GM23338 (cell line): ENCODE data around the gene CREB3L2. TPM values are rescaled to one million over a fixed set of nuclear protein-coding genes. Genes with fewer than 3 reads are reported as not detected.

Experiments
- CREB1 ChIP-seq: fragments of 250-450 bp; sonication (Bioruptor Pico); IDR thresholded peaks from 2 replicates; pipeline ENCODE4 v1.5.0; 2020; ENCODE audit warnings: low read depth, mild to moderate bottlenecking, moderate library complexity
- JUNB ChIP-seq: IDR thresholded peaks from one replicate; pipeline ENCODE4 v1.6.1; 2016; ENCODE audit warnings: antibody characterized with exemption; ENCODE audit not compliant: unreplicated experiment
- POLR2AphosphoS5 ChIP-seq: IDR thresholded peaks from 2 replicates; pipeline ENCODE4 v1.6.1; 2016; ENCODE audit warnings: antibody characterized with exemption, low read depth
- ZNF114 ChIP-seq: fragments of 250-450 bp; sonication (Bioruptor Pico); IDR thresholded peaks from 2 replicates; pipeline ENCODE4 v1.5.0; 2020; ENCODE audit warnings: mild to moderate bottlenecking, moderate library complexity
- ZNF462 ChIP-seq: fragments of 250-450 bp; sonication (Bioruptor Pico); IDR thresholded peaks from 2 replicates; pipeline ENCODE4 v1.5.0; 2020; ENCODE audit warnings: mild to moderate bottlenecking, moderate library complexity
- polyA plus RNA-seq: library from polyadenylated mRNA; unstranded; fragments of >200 nt; fragmentation: Nextera tagmentation; extraction: Ambion mirVana; gene quantifications from 2 replicates; pipeline ENCODE4 v1.2.1, GENCODE V29; 2016
- total RNA-seq: library from RNA; depleted of rRNA; stranded (reverse); fragments of >200 nt; shearing (Covaris generic); gene quantifications from 2 replicates; pipeline ENCODE4 v1.2.3, GENCODE V29; 2014
- TF ChIP-seq, protein P1 (sequence below): IDR thresholded peaks from one replicate; pipeline ENCODE4 v1.6.1; 2018; ENCODE audit warnings: antibody characterized with exemption; ENCODE audit not compliant: unreplicated experiment
- TF ChIP-seq, protein P2 (sequence below): IDR thresholded peaks from 2 replicates; pipeline ENCODE4 v1.6.1; 2016; ENCODE audit warnings: antibody characterized with exemption

Gene CREB3L2
- total and polyA plus RNA-seq, 2 experiments from 2014 or later, result 14.5 to 27.1 TPM

GRCh38 chr7:137873979-137874777, 127.7 kb downstream of the CREB3L2 start (continued):
- TF ChIP-seq ZNF462 (no peak), JUNB (no peak), POLR2AphosphoS5 (no peak), CREB1 (CRISPR knock-in tag) (no peak), ZNF114 (no peak)
- TF ChIP-seq, protein P1, sequence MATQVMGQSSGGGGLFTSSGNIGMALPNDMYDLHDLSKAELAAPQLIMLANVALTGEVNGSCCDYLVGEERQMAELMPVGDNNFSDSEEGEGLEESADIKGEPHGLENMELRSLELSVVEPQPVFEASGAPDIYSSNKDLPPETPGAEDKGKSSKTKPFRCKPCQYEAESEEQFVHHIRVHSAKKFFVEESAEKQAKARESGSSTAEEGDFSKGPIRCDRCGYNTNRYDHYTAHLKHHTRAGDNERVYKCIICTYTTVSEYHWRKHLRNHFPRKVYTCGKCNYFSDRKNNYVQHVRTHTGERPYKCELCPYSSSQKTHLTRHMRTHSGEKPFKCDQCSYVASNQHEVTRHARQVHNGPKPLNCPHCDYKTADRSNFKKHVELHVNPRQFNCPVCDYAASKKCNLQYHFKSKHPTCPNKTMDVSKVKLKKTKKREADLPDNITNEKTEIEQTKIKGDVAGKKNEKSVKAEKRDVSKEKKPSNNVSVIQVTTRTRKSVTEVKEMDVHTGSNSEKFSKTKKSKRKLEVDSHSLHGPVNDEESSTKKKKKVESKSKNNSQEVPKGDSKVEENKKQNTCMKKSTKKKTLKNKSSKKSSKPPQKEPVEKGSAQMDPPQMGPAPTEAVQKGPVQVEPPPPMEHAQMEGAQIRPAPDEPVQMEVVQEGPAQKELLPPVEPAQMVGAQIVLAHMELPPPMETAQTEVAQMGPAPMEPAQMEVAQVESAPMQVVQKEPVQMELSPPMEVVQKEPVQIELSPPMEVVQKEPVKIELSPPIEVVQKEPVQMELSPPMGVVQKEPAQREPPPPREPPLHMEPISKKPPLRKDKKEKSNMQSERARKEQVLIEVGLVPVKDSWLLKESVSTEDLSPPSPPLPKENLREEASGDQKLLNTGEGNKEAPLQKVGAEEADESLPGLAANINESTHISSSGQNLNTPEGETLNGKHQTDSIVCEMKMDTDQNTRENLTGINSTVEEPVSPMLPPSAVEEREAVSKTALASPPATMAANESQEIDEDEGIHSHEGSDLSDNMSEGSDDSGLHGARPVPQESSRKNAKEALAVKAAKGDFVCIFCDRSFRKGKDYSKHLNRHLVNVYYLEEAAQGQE, result no peak
- TF ChIP-seq, protein P2, sequence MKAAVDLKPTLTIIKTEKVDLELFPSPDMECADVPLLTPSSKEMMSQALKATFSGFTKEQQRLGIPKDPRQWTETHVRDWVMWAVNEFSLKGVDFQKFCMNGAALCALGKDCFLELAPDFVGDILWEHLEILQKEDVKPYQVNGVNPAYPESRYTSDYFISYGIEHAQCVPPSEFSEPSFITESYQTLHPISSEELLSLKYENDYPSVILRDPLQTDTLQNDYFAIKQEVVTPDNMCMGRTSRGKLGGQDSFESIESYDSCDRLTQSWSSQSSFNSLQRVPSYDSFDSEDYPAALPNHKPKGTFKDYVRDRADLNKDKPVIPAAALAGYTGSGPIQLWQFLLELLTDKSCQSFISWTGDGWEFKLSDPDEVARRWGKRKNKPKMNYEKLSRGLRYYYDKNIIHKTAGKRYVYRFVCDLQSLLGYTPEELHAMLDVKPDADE, result no peak
